Stimulated activated CD4-positive, alpha-beta T cell treated with anti-CD3 and anti-CD28 coated beads, Interleukin-12 subunit alpha, Interleukin-12 subunit beta, amount 100 ng/mL, for 4 hours (primary cell): ENCODE measurements around the gene FAM111A.

Experiments
- DNase-seq: peaks from one replicate; pipeline ENCODE4 v3.0.0-alpha.2; 2020

The FAM111A gene

DNA sequence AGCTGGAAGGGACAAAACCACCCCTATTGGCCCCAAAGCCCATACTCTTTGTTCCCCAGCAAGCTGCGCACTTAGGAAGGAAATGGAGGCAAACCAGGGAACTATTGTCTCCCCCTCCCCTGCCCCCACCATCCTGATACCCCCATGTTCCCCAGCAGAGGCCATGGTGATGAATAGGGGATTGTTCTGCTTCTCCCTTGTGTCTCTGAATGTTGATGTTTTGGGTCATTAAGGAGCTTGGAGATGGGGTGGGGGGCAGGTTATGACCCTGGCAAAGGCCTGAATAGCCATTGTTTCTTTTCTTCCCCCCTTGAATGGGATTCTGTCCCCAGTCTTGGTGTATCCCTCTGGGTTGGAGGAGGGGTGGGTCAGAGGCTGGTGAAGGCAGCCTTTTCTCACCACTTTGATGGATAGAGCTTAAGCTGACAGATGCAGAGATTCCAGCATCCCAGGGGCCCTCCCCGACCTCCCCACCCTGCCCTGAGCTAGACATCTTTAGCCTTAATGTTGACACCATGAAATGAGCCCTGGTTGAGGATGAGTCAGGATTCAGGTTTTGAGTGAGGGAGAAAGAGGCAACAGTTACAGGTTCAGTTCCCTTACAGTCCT lies 37.6 kb downstream of the FAM111A start:
- DNase-seq: no peak

DNA sequence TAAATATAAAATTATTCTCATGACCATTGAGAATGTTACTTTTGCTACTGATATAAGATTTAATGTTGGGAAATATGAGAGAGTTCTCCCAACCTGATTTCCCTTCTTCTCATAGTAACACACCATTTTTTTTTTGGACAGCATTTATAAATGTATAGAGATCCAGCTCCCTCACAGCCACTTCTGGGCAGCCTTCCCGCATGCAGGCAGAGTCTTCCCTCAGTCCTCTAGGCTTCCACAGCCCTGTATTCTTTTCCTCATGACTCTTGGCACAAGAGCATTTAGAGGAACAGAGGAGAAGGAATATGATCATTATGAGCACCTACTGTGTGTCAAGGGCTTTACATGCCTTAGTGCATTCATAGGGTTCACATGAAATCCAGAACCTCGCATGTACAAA lies 38.3 kb downstream of the FAM111A start:
- DNase-seq: no peak

DNA sequence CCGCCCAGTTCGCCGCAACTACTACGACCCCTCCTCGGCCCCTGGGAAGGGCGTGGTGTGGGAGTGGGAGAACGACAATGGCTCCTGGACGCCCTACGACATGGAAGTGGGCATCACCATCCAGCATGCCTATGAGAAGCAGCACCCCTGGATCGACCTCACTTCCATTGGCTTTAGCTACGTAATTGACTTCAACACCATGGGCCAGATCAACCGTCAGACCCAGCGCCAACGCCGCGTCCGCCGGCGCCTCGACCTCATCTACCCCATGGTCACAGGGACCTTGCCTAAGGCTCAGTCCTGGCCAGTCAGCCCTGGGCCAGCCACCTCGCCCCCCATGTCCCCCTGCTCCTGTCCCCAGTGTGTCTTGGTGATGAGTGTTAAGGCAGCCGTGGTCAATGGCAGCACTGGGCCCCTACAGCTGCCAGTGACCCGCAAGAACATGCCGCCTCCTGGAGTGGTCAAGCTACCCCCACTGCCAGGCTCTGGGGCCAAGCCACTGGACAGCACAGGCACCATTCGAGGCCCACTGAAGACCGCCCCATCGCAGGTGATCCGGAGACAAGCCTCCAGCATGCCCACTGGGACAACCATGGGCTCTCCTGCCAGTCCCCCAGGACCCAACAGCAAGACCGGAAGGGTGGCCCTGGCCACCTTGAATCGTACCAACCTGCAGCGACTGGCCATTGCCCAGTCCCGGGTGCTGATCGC lies 39.2 kb downstream of the FAM111A start:
- DNase-seq: no peak

DNA sequence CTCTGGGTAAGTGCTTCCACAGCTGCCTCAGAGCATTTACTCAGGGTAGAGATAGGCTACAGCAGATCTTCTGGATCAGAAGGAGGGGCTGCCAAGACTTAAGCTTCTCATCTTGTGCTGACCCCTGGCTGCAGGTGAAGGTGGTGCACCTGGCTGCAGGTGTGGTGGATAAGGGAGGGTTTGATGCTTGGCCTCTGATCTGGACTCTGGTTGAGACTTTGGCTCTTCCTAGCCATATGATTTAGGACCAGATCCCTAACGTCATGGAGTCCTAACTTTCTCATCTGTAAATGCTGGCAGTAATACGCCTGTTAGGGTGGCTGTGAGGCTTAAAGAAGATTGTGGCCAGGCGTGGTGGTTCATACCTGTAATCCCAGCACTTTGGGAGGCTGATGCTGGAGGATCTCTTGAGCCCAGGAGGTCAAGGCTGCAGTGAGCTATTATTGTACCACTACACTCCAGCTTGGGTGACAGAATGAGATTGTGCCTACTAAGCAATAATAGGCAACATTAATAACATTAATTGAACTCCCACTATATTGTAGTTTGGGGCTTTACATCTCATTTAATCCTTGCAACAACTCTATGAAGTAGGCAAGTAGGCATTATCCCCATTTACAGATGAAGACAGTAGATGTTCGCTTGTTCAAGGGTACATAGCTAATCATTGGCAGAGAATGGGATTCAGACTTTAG lies 39.9 kb downstream of the FAM111A start:
- DNase-seq: no peak

DNA sequence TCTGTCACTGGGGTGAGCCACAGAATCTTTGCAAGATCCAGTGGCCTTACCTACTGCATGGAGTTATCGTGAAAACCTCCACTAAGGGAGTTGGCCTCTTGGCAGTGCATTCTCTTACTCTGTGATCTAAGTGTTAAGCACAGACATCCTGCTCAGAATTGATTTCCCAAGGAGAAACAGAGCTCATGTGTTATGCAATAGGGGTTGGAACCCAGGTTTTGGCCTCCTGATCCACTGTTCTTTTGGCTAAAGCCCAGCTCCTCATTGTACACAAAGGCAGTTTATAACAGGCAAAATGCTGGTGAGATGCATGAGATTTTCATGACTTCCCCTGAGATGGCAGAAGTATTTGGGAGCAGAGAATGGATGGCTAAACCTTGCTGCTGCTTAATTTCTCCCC lies 41.1 kb downstream of the FAM111A start:
- DNase-seq: no peak

DNA sequence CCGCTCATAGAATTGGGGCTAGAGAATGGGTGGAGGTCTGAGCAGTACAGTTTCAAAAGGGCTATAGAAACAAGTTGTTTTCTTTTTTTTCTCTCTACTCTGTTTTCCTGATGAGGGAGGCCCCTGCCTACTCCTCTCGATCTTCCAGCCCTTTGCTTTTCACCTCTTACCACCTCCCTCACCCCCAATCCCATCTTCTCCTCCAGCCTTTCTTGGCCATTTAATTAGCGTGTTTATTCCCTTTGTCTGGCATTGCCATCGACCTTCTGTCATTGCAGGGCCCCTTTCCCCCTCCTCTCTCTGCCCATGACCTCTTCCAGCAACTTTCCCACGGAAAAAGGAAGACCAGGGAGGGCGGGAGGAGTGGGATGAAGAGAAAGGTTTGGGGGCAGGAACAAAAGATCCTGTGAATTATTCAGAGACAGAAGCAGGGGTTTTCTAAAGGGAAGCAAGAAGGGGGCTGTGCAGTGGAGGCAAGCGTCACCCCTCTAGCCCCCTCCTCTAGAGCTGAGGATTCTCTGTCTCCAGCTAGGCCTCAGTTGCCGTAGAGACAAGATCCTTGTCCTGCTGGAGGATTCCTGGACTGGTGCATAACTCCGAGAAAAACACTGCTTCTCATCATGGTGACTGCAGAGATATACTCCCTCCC lies 42.2 kb downstream of the FAM111A start:
- no peak for DNase-seq

DNA sequence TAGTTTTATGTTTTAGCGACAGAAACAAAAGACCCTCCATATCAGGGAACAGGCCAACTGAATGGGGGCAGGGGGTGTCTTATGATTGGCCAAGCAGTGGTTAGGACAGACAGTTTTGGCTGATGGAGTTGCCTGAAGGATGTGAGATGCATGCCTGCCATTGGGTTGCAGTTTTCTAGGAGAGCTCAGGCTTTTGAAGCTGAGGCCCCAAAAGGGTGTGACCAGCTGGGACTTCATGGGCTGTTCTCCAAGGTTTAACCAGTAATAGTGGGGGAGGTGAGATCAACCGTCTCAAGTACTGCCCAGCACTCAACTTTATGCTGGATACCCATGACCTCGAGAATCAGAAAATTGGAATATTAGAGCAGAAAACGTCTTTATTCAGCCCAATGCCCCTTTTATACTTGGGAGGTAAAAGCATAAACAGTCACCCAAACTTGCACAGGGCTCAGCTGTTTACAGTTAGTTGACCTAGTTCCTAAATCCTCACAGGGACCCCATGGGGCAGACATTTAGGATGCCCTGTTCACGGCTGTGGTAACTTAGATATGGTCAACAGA lies 42.8 kb downstream of the FAM111A start:
- no peak for DNase-seq

DNA sequence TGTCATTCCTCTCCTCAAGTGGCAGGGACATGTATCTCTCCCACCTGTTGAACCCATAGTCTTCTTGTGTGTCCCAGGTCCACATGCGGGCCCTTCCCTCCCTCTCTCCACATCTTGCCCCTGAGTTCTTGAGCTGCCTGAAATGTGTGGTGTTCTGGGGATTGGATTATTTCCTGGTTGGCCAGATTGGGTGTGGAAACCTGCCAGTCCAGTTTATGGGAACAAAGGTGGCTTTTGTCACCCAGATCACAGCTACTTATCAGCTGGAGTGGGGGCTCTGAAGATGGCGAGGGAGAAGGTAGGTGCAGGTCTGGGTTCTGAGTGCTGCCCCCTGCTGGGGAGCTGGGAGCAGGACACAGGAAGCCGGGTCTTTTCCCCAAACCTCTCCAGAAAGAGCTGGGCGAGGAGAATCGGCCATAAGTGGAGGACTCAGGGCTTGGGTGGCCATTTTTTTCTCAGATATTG lies 43.5 kb downstream of the FAM111A start:
- peak; percentile 35 for DNase-seq

DNA sequence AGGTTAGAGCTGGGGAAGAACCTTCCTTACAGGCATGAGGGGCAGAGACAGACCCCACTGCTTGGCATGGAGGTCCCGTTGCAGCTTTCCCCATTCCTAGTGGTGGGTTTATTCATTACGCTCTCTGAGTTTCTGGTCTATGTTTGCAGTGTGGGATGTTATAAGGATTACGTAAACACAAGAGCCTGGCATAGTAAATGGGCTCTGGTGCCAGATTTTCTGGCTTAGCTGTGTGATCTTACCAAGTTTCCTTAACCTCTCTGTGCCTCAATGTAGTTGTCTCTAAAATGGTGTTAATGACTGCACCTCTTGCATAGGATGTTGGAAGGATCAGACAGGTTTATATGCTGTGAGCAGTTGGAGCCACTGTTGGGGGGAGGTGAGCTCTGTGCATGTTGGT lies 44.4 kb downstream of the FAM111A start:
- DNase-seq: no peak

DNA sequence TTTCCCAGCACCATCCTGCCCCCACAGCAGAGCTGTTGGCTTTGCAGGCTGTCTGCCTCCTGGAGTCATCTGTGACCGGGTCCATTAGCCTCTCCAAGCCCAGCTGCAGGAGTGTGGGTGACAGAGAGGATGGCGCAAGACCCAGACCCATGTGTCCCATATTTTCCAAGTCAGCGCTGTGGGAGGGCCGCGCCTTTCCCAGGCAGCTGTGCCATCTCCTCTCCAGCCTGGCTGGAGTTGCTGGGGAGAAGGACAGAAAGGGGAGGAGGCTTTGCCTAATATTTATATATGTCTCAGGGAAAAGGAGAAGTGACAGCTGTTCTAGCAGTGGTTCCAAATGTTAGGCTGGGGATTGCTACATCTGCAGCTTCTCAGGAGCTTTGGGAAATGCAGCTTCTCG lies 44.9 kb downstream of the FAM111A start:
- DNase-seq: no peak

DNA sequence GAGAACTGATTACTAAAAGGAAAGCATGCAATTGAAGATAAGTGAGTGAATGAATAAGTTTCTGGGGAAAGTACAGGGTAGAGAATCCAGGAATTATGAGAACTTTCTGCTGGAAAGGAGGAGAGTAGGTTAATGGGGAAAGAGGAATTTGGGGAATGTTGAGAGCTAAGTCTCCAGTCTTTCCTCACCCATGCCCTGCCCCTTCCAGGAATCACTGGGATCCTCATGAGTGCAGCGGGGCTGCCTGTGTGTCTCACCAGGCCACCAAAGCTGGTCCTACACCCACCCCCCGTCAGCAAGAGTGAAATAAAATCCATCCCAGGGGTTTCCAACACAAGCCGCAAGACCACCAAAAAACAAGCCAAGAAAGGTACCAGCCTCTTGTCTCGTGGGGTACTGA lies 46.3 kb downstream of the FAM111A start:
- DNase-seq: no peak

DNA sequence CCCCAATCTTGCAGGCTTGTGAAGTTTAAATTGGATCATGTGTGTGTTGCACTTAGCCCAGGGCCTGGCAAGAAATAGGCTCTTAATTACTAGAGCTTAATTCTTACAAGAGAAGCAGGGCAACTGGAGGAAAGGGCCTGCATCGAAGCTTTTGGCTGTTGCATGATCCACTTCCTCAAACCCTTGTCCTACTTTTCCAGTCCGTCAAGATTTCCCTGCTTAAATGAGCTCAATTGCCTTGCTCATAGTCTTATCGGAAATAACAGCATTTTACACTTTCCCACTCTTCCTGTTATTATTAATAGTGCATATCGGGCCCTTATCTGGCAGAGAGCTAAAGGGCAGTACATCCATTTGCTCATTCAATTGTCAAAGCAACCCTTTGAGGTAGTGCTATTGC lies 47.3 kb downstream of the FAM111A start:
- DNase-seq: no peak

DNA sequence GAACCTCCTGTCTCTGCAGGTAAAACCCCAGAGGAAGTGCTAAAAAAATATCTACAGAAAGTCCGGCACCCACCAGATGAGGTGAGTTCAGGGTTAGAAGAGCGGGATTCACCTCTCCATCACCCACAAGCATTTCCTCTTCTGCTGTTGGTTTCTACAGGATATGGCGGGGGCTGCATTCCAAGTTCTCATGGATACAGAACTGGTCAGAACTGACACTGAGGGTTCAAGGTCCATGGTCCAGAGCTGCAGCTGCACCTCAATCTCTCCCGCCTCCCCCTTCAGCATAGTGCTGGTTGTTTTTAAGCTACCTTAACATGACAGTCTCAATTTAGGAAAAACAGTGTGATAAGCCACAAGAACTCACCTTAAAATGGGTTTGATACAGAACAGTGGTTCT lies 48.4 kb downstream of the FAM111A start:
- DNase-seq: no peak

DNA sequence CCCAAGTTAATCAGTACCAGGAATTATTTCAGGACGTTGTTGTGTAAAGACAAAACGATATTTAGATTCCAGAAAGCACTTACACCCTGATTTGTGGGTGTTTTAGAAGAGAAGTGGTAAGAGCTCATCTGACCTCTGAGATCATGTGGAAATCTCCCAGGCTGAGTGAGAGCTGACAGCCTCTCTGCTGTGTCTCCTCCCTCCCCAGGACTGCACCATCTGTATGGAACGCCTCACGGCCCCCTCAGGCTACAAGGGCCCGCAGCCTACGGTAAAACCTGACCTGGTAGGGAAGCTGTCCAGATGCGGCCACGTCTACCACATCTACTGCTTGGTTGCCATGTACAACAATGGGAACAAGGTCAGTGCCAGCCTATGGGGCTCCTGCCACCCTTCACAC lies 49.2 kb downstream of the FAM111A start:
- no peak for DNase-seq

DNA sequence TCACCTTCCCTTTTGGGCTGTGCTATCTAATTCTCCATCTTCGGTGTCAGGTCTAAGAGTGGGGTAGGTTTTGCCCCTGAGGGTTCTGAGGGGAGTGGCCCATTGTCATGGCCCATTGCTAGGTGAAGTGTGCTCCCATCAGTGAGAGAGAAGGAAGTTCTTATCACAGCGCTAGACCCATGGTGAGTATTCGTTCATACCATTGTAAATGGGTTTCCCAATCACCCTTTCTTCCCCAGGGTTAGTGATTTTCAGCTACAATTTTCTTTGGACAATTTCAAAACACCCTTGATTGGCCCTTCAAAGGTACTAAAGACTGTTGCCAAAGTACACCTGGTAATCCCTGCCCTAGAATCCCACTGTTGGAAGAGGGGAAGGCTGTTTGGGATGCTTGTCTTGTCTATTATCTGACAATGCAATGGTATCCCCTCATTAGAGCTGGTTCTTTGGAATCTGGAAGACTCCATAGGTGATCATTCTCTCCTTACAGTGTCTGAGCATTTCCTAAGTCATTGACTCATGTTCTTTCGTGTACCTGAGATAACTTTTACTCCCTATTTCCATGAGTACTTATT lies 49.9 kb downstream of the FAM111A start:
- DNase-seq: no peak

DNA sequence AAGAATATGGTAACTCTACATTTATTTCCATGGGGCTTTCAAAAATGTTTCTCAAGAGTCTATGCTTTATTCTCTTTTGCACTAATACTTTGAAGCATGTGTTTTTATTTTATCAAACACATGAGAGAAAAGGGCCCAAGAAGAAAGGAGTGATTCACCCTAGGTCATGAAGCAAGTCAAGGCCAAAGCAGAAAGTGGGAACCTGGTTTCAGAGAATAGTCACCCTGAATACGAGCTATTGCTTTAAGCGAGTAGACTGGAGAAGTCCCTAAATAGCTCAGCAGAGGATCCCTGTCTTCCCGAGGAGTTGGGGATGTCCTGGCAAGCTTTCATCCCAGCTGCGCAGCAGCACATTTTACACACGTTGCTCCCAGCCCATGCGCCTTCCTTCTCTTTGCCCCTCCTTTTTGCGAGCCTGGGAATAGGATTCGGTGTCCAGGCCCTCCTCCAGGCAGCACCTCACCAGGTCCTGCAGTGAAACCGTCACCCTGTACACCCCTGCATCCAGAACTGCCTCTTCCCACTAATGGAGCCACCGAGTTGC lies 51.0 kb downstream of the FAM111A start:
- DNase-seq: no peak

DNA sequence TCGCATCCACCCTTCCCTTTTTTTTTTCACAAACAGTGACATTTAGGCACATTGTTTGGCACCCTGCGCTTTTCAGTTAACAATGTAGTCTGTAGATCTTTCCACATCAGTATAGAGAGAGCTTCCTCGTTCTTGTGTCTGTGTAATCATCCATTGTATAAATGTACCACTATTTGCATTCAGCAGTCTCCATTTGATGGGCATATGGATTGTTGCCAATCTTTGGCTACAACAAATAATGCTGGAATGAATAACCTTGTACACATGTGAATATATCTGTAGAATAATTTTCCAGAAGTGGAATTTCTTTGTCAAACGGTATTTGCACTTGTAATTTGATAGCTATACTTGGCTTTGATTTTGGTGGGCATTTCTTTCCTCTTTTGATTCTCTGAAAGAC lies 52.9 kb downstream of the FAM111A start:
- no peak for DNase-seq

DNA sequence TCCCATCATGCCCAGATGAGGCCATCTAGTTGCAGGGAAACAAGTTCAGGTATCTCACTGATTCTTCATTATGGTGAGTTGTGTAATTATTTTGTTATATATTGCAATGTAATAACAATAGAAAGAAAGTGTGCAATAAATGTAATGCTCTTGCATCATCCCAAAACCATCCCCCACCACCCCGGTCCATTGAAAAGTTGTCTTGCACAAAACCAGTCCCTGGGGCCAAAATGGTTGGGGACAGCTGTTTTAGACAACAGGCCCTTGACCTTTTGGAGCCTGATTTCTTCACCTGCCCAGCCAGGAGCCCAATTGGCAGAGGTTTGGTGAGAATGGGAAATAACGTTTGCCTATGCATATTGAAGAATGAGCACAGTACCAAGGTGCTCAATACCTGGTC lies 54.1 kb downstream of the FAM111A start:
- DNase-seq: no peak

DNA sequence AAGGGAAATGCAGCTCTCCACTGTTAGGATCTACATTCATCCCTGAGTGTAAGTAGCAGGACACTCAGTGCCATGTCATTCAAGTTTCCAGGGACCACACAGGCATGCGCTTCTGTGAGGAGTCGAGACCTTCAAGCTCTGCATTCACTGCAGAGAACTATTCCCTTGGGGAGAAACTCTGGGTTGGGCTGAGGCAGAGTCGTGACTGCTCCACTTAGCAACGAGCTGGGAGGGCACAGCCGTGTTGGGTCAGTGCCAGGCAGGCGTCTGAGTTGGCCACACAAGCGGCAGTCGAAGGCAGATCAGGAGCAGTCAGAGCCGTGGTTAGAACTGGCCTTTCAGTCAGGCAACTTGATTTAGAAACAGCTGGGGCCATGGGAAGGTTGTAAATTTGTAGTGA lies 55.3 kb downstream of the FAM111A start:
- DNase-seq: no peak

DNA sequence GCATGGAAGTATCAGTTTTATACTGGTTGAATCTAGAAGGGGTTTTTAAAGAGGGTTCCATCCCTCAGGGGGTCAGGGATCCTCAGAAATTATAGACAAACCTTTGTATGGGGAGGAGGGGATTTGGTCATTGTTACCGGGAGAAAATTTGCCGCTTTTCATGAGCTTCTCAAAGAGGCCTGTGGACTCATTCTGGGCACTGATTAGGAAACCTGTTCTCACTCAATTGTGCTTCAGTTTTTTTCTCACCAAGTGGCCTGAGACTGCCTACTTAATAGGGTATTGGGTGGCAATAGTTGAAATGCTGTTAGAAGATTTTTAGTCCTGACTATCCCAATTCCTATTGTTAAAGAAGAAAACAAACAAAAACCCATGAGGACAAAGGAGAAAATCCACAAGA lies 56.1 kb downstream of the FAM111A start:
- no peak for DNase-seq

DNA sequence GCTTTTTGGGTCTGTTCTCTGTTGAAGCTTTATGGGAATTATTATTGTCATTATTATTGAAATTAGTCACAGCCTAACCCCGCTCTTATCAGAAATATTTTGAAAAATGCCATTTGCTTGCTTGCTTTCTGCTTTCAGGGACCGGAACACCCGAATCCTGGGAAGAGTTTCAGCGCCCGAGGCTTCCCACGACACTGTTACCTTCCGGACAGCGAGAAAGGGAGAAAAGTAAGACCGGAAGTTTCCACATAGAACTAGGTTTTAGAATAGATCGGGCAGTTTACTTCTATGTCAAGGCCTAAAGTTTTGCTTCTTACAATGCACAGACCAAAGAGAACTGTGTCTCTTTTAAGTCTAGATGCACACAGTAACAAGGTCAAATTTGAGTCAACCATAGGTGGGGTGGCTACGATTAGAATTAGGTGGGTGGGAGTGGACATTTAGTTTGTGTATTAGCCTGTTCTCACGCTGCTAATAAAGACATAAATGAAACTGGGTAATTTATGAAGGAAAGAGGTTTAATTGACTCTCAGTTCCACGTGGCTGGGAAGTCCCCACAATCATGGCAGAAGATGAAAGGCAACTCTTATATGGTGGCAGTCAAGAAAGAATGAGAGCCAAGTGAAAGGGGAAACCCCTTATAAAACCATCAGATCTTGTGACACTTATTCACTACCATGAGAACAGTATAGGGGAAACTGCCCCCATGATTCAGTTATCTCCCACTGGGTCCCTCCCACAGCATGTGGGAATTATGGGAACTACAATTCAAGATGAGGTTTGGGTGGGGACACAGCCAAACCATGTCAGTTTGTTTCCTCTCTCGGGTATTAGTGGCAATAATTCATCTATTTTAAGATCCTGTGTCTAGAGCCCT lies 57.1 kb downstream of the FAM111A start:
- DNase-seq: peak; percentile 13

DNA sequence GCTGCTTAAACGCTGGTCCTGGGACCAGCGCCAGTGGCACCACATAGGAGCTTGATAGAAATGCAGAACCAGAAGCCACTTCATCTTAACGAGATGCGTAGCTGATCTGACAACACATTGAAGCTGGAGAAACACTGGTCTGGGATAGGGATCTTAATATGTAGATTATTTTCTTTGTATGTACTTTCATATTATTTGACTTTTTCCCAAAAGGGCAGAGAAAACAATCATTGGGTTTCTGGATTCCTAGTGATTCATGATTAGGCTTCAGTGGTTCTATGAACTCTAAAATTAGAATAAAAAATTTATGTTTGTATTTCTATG lies 57.7 kb downstream of the FAM111A start:
- no peak for DNase-seq
